ENCODE results near the gene MSI2.

GRCh38 chr17:57399690-57400089, 143.4 kb downstream of the MSI2 start:
- TF ChIP-seq MAX (IDR thresholded peaks at IDR 0.05) (no peak), CEBPB (IDR thresholded peaks at IDR 0.05) (no peak), TCF12 (IDR thresholded peaks at IDR 0.05; ENCODE audit: low read depth) (no peak)

Measured in Ishikawa (cell line).